Endometrial microvascular endothelial cells (primary cell): ENCODE data around the gene ZNF217. TPM values are rescaled to one million over a fixed set of nuclear protein-coding genes. Genes with fewer than 3 reads are reported as not detected.
"Not testable (repeated sequence)": the region's sequence is repeated elsewhere in the genome, so short reads cannot be mapped to it uniquely, and the experiment has no call there.

ENCODE experiments used
- in situ Hi-C: cut with HindIII; loops from 2 replicates; pipeline ENCODE4 v1.10.0; 2017; ENCODE audit warnings: low sequenced_read_pairs, low pct_unique_long_range_greater_than_20kb; ENCODE audit errors: inconsistent ontology term
- total RNA-seq: library from RNA; depleted of rRNA; stranded (reverse); fragments of >200 nt; gene quantifications from one replicate; pipeline ENCODE4 v1.2.3, GENCODE V29; 2015; ENCODE audit errors: inconsistent ontology term

The ZNF217 gene
- total RNA-seq, 1 donor from 2014 or later = 15.1 TPM

DNA sequence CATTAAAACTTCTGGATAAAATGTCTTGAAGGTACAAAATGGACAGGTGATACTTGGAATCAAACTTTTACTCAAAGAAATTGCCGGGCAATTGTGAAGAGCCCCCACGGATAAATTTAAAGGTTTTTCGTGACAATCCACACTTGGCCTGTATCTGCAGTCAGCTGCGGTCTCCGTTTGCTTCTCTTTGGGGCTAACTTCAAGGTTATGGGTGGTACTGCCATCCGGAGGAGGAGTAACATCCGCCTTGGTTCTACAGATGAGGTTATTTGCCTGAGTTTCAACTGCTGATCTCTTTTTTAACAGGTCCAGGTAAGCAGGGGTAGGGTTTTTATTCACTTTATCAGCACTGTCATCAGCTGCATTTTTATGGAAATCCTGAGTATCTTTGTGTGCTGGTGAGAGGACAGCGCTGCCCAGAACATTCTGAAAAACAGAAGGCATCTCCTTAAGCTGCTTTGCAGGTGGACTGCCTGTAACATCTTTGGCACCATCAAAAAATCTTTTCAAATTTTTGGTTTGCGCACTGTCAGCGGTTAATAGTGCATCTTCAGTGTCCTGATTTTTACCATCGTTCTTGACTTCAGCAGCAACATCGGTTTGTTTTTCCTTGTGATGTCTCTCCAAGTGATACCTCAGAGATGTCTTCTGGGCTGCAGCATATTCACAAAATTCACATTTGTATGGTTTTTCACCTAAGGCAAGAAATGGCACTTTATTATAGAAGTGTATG lies 16.9 kb downstream of the ZNF217 start:
- in situ Hi-C loops = loop anchor here (25.0 kb wide), 1 partner anchor 361 kb away; no protein-coding TSS in a partner anchor

DNA sequence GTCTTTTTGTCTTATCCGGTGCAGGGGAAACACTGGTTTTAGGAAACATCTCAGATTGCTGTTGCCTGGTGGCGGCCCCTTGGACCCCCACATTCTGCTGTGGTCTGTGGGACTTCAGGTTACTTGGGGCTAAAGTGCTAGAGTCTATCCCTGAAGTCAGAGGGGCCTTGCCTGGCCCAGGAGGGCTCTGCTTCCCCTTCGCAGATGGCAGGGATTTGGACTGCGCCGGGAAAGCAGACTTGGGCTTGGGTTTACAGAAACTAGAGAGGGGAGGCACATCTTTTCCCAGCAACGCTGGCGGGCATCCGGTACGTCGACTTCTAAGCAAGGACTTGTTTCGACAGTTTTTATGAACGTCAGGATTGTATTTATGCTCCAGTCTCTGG lies 17.5 kb downstream of the ZNF217 start:
- in situ Hi-C loops = loop anchor here (25.0 kb wide), 1 partner anchor 361 kb away; no protein-coding TSS in a partner anchor

- in situ Hi-C loops = loop anchor here (25.0 kb wide), 1 partner anchor 362 kb away; no protein-coding TSS in a partner anchor
Observed at GRCh38 chr20:53575481-53576194, 18.0 kb downstream of the ZNF217 start.

DNA sequence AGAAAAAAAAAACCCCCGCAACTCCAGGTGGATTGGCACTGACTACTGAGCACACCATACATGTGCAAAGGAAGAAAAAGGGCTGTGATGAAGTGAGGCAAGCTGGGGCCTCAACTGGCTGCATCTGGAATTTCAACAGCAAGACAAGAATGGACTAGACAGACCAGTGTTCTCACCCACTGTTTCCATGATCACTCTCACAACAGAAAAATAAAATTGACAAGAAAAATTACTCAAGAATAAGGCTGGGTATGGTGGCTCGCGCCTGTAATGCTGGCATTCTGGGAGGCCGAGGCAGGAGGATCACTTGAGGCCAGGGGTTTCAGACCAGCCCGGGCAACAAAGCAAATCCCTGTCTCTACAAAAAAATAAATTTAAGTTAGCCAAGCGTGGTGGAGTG lies 18.8 kb downstream of the ZNF217 start:
- in situ Hi-C loops = loop anchor here (25.0 kb wide), 1 partner anchor 362 kb away; no protein-coding TSS in a partner anchor

DNA sequence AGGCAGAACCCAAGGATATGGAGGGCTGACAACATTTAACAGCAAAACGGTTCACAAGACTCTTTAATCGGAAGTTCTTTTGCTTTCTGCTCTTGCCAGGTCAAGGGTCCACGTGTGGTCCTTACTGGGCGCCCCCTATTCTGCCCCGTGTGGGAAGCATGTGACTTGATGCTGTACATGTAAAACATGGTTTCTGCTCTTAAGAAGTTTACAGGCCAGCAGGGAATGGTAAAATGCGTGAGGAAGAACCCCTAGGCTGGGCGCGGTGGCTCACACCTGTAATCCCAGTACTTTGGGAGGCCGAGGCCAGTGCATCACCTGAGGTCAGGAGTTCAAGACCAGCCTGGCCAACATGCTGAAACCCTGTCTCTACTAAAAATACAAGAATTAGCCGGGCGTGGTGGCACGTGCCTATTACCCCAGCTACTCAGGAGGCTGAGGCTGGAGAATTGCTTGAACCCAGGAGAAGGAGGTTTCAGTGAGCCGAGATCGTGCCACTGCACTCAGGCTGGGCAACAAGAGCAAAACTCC lies 19.3 kb downstream of the ZNF217 start:
- in situ Hi-C loops = no loop called here

DNA sequence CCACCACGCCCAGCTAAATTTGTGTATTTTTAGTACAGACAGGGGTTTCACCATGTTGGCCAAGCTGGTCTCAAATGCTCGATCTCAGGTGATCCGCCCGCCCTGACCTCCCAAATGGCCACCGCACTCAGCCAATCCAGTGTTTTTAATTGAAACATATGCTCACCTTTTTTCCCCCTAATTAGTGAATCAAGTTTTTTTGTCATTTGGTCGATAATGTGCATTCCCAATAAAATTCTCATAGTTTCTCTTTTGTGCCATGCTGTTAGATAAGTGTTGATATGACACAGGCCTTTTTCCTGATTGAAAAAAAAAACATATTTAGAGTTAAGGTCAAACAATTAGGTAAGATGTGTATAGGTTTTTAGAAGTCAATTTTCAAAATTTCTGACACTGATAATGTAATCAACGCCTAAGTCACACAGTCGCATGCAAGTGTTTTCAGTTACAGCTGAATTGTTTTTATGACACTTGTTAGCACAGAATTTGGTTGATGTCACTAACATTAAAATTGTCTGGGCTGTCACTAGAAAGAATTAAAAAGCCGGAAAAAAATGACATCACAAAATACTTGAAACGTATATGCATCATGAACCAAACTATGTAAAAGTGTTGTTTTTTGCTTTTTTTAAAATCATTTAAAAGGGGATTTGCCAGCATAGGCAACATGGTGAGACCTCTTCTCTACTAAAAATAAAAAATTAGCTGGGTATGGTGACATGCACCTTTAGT lies 21.9 kb downstream of the ZNF217 start:
- in situ Hi-C loops = no loop called here

DNA sequence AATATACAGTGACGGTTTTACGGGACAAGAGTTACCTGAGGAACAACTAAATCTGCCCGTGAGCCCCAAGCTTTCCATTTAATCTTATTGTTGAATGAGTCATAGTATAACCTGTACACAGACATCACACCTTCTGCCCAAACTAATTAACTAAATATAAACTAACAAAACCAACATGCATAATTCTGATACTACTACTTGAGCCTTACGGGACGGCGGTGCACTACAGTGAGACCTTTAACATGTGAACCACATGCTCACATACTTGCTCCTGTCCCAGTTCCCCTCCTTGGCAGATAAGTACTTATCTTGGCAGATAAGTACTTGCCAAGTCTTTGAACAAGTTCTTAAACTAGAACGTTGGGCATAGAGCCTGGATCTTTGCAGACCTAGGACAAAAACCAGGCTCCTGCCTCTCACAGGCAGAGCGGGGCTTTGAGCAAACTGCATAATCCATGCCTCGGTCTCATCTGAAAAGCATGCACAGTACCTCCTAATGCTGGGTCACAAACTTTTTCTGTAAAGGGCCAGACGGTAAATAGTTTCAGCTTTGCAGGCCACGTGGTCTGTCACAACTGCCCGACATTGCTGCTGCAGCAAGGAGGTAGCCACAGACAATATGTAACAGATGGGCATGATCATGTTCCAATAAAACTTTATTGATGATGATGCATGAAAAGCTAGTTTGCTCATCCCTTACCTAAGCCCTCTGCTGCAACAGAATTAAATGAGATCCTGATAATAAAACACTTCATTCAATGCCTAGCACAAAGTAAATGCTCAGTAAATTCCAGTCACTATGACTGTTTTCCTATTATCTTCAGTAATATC lies 23.0 kb downstream of the ZNF217 start:
- in situ Hi-C loops = no loop called here

- in situ Hi-C loops = no loop called here
Observed at GRCh38 chr20:53569606-53570307, 23.9 kb downstream of the ZNF217 start.

- in situ Hi-C loops = no loop called here
Observed at GRCh38 chr20:53569005-53569404, 24.6 kb downstream of the ZNF217 start.

- in situ Hi-C loops = no loop called here
Observed at GRCh38 chr20:53568351-53568750, 25.3 kb downstream of the ZNF217 start.

GRCh38 chr20:53567379-53567917 lies 26.2 kb downstream of the ZNF217 start:
- in situ Hi-C loops = no loop called here

DNA sequence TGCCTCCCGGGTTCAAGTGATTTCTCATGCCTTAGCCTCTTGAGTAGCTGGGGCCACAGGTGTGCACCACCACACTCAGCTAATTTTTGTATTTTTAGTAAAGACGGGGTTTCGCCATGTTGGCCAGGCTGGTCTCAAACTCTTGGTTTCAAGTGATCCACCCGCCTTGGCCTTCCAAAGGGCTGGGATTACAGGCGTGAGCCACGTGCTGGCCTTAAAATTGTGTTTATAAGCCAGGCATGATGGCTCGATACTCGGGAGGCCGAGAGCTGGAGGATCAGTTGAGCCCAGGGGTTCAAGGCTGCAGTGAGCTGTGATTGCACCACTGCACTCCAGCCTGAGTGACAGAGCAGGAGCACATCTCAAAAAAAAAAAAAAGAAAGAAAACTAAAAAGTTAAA lies 27.0 kb downstream of the ZNF217 start:
- in situ Hi-C loops = not testable (repeated sequence)

GRCh38 chr20:53565254-53565653 lies 28.4 kb downstream of the ZNF217 start:
- in situ Hi-C loops = no loop called here

DNA sequence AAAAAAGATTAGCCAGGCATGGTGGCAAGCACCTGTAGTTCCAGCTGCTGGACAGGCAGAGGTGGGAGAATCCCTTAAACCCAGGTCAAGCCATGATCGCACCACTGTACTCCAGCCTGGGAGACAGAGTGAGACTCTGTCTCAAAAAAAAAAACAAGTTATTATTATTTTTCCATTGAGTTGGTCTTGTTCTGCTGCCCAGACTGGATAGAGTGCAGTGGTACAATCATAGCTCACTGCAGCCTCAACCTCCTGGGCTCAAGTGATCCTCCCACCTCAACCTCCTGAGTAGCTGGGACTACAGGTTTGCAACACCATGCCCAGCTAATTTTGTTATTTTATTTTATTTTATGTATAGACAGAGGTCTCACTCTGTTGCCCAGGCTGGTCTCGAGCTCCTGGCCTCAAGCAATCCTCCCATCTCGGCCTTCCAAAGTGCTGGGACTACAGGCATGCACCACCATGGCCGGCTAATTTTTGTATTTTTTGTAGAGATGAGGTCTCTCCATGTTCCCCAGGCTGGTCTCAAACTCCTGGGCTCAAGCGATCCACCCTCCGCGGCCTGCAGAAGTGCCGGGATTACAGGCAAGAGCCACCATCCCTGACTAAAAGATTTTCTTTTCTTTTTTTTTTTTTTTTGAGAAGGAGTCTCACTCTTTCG lies 31.4 kb downstream of the ZNF217 start:
- in situ Hi-C loops = not testable (repeated sequence)

DNA sequence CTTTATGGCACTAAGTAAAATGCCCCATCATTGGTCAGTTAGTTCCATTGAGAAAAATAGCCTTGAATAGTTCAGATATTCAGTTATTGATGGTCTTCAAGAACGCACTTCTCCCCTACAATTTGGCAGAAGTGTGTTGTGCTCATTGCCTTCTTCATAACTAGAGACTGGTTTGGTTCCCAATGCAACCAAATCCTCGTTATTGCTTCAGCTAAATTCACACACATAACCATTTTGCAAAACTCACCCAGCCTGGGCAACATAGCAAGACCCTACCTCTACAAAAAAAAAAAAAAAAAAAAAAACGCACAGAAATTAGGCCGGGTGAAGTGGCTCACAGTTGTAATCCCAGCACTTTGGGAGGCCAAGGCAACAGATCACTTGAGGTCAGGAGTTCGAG lies 32.1 kb downstream of the ZNF217 start:
- in situ Hi-C loops = no loop called here

GRCh38 chr20:53559816-53560215 lies 33.8 kb downstream of the ZNF217 start:
- in situ Hi-C loops = no loop called here

DNA sequence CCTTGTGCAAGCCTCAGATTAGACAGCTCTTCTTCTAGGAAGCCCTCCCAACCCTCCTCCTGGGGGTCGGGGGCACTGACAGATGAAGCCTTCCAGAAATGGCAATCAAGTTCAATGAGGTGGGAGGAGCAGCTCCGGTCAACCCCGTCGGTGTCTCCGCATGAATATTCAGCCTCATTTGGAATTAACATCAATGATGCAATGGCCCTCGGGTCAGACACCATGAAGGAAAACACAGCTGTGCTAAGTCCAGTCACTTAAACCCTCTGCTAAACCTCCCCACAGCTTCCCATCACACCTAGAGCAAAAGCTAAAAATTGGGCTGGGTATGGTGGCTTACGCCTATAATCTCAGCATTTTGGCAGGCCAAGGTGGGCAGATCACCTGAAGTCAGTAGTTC lies 36.5 kb downstream of the ZNF217 start:
- in situ Hi-C loops = no loop called here
